Measurements from ENCODE around the gene CLIC1.

Gene CLIC1

DNA sequence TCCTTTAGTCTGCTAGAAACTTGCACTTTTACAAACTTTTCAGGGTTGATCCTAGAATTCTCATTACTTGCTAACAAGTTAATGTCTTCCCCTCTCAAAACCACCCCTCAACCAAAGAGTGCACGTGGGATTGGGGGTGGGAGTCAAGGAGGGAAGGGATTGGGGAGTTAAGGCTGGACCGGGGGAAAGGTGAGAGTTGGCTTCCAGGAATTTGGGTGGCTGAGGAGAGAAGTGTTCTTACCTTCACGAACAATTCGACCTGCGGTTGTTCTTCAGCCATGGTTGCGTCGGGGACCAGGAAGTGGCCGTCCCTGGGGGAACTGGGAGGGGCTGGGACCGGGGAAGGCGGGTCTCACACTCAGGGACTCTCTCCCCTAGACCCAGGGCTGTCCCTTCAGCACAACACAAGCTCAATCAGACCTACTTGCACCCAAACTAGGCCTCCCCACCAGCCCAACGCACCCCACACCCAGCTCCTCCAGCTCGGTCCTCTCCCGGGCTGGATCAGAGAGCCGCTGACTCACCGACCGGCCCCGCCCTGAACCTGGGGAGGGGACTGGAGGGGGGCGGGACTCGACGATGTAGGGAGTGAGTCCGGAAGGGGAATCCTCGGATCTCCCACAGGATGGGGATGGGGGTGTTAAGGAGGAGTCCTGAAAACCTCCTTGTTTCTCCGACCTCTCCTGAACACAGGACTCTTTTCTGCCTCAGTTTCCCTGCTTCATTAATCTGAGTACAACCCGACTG lies at the start of gene CLIC1:
Gene CLIC1, minus strand, starts transcription at position 510 of the 747 bp plus-strand sequence. Its CDS starts 230 bp downstream, at position 280.
- DNase-seq (ENCODE audit: low read depth) = peak; percentile 61

DNA sequence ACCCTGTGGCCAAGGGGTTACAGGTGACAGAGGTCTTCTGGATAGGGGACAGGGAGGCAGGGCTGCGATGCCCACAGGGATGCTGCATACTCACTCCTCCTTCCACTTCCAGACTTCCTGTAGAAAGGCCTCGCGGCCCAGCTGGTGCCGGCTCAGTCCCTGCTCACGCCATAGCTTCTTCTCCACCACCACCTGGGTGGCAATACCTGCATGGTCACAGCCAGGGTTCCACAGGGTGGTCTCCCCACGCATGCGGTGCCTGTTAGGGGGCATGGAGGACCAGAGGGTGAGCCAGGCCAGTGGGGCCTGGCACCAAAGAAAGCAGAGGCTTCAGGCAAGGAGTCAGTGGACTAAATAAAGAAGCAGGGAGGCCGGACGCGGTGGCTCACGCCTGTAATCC lies 49.1 kb upstream of the CLIC1 start:
- no peak for DNase-seq (ENCODE audit: low read depth)

DNA sequence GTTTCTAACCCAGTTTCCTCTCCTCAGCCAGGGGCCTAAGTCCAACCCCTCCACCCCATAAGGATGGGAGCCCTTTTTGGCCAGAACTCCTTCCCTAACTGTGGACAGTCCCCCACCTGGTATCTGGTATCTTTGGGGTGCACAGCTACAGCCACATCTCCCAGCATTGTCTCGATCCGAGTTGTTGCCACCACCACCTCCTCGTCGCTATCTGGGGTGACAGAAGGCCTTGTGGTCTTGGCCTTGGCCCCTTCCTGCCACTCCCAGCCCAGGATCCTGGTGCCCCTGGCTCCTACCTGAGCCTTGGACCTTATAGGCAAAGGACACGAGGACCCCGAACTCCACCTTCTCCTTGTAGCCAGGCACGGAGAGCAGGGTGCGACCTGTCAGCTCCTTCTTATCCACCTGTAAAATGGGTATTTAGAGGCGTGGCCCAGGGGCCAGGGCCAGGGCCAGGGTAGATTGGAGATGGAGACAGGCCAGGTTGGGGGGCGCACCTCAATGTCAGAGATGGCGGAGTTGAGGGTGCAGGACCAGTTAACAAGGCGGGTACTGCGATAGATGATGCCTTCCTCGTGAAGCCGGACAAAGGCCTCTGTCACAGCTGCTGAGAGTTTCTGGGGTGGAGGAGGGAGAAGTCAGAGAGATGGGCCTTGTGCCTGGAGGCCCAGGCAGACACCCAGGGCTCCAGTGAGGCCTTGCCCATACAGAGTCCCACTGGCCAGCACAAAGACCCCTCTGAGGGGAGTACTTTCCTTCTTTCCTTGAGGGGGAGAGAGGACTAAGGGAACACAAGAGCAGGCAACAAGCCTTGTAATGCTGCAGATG lies 48.0 kb upstream of the CLIC1 start:
- DNase-seq (ENCODE audit: low read depth) = no peak

DNA sequence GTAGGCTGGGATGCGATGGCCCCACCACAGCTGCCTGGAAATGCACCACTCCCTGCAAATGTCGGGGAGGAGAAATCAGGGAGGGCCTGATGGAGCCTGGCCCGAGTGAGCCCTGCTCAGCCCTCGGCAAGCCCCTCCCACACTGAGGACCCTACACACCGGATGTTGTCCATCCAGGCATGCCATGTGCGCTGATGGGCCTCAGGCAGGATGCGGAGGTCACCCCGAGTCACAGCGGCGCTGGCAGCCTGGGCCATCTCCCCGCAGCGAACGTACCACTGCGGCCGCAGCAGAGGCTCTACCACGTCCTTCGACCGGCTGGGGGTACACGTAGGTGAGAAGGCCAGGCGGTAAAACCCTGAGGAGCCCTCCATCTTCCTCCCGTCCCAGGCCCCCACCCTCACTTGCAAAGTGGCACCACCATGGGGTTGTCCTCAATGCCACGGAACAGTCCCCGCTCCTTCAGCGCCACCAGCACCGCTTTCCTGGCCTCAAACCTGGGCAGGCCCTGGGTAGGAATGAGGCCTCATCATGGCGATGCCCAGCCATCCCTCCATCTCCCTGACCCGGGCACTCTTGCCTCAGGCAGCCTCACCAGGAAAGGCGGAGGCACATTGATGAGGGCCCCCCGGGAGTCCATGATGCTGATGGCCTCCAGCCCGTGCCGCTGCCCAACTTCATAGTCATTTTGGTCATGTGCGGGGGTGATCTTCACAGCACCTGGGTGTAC lies 46.0 kb upstream of the CLIC1 start:
- DNase-seq (ENCODE audit: low read depth) = no peak

DNA sequence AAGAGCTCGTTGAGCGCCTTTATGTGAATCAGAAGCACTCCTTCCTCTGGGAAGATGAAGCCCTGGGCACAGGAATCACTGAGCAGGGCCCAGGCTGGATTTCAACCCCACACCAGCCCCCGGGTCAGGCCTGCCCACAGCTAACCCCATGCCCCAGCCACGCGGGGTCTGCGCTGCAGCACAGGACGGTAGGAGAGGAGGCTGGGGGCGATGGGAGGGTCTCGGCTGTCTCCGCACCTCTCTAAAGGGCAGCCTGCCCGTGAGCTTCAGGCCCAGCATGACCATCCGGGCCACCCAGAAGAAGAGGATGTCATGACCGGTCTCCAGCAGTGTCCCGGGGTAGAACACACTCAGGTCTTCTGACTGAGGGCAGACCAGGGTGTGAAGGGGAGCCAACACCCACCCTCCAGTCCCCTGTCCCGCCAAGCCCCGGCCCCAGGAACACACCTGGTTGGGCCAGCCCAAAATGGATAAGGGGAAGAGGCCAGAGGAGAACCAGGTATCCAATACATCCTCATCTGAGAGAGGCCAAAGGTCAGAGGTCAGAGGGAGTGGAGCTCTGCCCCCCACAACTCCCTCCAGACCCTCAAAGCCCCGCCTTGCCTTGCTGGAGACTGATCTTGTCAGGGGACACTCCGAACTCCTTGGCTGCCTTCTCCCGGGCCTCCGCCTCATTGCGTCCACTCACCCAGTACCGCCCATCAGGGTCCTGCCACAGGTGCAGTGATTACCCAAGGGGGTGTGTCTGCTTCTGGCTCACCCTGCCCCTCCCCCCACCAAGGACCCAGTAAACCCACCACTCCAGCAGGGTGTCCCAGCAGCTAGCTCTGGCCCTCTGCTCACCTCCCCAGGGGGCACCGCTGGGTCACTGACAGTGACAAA lies 45.2 kb upstream of the CLIC1 start:
- no peak for DNase-seq (ENCODE audit: low read depth)

DNA sequence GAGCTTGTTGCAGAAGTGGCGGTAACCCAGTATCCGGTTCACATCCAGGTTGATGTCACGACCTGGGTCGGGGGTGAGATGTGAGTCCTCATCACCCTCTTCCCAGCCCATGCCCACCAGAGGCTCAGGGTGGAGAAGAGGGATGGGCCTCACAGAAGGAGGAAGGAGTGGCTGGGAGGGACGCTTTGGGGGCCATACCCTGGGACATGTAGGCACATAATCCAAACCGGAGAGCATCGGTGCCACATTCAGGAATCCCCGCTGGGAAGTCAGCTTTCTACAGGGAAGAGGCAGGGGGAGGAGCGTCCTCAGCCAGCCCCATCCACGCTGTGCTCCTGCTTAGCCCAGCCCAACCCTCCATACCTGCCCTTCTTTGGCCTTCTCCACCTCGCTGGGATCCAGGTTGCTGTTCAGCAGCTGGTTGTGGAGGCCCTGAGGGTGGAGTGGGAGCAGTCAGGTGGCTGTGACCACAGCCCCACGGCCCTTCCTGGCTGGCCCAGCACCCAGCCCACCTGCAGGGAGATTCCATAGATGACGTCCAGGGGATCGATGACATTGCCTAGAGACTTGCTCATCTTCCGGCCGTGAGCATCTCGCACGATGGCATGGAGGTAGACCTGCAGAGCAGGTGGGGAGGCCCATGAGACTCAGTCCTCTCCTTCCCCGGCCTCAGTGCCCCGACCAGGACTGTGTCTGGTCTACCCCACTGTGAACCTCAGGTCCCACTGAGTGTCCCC lies 44.3 kb upstream of the CLIC1 start:
- no peak for DNase-seq (ENCODE audit: low read depth)

DNA sequence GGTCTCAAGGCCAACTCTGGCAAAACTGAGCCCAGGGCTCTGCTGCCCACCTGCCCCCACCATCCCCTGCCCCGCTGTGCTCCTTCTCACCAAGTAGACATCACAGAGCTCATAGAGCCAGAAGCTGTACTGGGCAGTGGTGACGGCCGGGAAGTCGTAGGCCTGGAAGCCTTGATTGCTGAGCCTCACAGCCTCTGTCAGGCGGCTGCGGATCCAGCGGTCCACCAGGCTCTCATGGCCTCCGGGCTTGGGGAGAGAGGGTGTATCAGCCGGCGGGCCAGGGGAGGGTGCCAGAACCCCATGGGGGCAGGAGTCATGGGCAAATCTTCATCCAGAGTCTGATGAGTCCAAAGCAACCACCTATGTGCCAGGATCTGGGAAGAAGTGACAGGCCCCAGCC lies 43.6 kb upstream of the CLIC1 start:
- no peak for DNase-seq (ENCODE audit: low read depth)

DNA sequence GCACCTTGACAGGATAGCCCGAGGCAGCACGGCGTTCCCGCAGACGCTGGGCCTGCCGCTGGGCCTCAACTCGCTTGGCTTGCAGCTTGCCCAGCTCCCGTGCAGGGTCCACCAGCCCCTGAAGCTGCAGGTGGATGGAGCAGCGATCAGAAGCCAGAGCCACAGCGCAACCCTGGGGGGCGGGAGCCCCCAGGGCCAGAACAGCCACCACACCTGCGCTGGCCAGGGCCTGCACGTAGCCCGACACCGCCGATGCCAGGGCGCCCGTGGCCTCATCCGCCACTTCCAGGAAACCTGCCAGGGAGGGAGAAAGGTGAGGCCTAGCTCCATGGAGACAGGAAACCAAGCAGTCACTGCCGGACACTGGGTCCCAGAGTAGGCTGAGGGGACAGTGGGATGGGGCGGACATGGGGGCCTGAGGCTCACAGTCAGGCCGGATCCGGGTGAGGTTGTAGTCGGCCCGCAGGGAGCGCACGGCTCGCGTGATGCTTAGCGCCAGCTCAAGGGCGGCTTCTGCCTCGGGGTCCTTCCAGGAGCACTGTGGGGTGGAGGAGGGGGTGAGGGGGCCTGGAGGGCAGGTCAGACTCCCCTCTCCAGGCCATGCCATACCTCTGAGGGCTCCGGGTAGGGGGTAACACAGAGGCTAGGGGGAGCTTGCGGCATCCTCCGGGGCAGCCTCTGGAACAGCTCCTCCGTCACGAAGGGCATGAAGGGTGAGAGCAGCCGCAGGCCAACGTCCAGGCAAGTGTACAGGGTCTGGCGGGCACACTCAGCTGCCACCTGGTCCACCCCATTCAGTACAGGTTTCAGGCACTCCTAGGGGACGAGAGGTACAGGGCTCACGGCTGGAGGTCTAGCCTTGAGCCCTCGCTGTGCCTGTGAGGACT lies 42.9 kb upstream of the CLIC1 start:
- no peak for DNase-seq (ENCODE audit: low read depth)

DNA sequence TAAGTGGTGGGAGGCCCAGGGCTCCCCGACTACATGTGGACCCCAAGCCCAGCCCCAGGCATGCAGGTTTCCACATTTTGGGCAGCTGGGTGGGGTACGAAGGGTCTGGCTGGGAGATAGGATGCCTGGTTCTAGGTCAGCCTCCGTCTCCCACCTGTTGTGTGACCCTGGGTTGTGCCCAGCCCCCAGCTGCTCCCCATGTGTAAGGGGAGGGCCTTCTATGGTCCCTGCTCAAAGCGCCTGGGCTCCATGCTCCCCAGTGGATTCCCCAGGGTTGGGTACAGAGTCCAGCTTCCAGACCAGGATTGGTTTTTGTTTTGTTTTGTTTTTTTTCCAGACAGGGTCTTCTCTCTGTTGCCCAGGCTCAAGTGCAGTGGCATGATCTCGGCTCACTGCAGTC lies 41.9 kb upstream of the CLIC1 start:
- no peak for DNase-seq (ENCODE audit: low read depth)

DNA sequence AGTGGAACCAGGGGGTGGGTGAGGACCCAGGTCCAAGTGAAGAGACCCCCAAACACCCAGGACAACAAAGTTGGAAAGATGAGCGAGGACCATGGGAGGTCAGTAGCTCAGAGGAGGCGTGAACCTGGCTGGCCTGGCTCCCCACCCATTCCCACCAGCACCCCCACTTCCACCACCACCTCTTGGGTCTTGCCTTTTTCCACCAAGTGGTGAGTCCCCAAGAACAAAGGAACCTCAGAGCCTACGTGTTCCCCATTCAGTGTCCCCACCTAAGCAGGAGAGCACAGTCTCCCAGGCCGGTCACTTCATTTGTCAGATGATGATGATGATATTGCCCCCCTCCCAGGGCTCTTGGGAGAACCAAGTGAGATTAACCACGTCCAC lies 41.3 kb upstream of the CLIC1 start:
- DNase-seq (ENCODE audit: low read depth) = no peak

DNA sequence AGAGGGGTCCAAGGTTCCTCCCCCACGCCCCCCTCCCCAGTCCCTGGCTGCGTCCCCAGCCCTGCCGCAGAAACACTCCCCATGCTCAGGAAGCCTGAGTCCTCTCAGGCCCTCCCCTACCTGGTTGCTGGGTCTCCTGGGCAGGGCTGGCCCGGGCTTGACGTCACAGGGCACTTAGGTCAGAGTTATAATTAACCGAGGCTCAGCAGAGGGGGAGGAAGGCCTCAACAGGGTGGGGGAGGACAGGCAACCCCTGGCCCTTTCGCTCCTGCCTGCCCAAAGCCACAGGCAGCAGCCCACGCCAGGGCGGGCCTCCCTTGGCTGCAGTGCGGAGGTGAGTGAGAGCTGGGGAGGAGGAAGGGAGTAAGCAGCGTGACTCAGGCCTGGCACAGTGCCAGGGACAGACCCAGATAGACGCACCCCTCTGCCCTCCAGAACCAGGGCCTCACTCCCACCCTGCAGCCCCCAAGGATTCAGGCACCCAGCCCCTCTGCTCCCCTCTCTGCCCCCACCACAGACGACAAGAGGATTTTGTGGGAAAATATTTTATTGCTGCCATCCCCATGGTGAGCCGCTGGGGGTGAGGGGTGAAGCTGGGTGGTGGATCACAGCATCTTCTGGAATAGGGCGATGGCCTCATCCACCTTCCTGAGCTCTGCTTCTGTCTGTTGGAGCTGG lies 40.8 kb upstream of the CLIC1 start, which contains the start of gene VWA7:
Gene VWA7, minus strand, starts transcription at position 340 of the 678 bp plus-strand sequence. CDS start 549 bp downstream, outside the sequence.
- DNase-seq (ENCODE audit: low read depth) = peak; percentile 48

DNA sequence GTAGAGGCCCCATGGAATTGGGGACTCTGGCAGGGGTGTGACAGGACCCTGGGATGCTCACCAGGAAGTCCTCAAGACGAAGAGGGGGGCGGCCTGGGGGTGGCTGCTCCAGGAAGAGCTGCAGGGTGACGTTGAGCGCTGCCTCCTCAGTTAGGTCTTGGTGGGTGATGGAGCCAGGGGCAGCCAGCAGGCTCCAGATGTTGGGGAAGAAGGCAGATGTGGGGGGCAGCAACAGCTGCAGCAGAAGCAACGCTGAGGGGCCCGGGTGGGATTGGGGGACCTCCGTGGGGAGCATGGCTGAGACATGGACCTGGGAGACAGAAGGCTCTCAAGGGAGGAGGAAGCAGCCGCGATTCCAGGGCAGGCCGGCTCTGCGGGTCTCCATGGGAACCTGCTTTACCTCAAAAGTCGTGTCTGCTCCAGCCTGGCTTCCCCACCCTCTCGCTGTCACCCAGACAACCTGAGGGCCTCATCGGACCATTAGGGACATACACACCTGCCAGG lies 40.2 kb upstream of the CLIC1 start:
- no peak for DNase-seq (ENCODE audit: low read depth)

DNA sequence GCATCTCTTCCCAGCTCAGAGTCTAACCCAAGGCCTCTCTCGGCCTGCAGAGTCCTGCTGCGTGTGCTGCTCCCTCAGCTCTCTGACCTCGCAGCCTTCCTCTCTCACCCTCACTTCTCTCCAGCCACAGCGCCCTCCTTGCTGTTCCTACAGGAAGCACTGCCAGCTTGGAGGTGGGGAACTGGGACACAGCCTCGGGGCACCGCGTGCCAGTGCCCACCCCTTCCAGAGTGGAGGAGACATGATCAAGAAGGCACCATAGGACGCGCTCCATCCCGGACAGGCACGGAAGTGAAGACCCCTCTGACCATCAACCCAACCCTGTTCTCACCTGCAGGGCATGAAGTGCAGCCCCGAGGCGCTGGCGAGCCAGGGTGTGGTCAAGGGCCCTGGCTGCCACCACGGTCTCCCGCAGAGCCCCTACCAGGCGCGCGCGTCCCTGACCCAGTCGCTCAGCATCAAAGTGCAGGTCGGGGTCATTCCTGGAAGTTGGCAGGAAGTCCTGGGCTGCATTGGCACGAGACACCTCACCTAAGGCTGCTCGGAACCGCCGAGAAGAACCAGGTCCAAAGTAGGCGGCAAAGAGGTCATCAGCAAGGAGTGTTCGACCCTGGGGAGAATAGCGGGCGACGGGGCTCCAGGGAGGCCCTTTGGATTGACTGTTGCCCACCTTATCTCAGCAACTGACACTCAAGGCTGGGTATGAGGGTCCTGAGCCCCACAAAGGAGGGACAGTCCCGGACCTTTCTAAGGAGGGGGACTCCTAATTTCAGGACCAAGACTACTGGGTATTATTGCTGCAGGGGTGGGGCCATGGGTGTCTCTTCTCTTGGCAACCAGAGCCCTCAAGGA lies 39.5 kb upstream of the CLIC1 start:
- no peak for DNase-seq (ENCODE audit: low read depth)

DNA sequence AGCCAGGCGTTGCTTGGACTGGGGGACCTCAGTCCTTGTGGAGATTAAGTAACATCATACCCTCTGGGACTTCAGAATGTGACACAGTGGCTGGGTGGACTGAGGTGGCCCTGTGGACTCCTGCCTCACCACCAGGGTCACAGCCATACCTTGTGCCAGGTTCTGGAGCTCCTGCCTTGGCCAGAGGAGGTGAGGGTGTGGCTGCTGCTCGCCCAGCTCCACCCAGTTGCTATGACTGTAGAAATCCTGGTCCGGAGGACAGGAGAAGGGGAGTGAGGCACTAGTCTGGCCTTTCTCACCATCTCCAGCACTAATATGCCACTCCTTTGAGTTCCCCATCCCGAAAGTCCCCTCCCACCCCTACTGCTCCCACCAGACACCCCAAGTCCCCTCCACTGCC lies 38.9 kb upstream of the CLIC1 start:
- no peak for DNase-seq (ENCODE audit: low read depth)

DNA sequence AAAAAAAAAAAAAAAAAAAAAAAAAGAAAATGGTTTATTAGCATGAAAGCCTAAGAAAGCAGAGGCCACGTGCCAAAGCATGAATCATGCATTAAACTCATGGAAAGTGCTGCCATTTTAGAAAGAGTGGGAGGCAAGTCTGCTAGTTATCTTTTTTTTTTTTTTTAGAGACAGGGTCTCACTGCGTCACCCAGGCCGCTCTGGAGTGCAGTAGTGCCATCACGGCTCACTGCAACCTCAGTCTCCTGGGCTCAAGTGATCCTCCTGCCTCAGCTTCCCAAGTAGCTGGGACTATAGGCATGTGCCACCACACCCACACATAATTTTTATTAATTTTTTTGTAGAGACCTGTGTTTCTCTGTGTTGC lies 35.6 kb upstream of the CLIC1 start:
- no peak for DNase-seq (ENCODE audit: low read depth)

DNA sequence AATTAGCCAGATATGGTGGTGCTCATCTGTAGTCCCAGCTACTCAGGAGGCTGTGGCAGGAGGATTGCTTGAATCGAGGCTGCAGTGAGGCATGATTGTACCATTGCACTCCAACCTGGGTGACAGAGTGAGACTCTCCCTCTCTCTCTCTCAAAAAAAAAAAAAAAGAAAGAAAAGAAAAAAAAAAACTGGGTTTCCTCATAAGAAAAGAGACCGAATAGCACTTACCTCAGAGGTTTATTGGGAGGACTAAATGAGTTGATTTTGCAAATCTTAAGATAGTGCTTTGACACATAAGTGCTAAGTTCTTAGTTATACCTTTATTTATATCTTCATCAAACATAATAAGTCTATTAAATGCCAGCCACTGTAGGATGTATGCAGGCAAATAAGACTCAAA lies 34.5 kb upstream of the CLIC1 start:
- DNase-seq (ENCODE audit: low read depth) = no peak

DNA sequence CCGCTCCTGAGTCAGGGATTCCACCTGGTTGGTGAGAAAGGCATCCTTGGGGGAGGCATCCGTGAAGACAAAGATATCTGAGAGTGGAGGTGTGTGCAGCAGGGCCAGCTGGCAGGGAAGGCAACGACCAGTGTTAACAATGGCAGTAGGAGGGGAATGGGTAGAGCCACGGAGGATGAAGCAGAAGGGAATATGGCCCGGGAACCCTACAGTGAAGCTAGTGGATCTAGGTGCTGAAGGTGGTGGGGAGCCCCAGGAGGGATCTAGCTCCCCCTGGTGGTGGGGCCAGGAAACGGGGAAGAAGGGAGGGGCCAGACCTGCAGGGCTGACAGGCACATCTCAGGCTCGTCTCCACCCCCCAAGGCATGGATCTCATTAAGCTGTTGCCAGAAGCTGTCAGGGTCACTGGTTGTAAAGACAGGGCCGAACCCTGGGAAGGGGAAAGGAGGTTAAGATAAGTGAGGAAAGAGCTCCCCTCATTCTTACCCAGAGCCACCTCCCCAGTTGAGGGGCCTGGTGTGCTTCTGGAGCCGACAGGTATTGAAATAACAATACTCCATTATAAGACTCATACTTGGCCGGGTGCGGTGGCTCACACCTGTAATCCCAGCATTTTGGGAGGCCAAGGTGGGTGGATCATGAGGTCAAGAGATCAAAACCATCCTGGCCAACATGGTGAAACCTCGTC lies 33.5 kb upstream of the CLIC1 start:
- peak; percentile 70 for DNase-seq (ENCODE audit: low read depth)
